Measurements from ENCODE around the gene ADAM15.

GRCh38 chr1:155080312-155081228 lies 29.5 kb downstream of the ADAM15 start:
- TF ChIP-seq CTCF (conservative IDR thresholded peaks at IDR 0.05; ENCODE audit: low read depth, low read length) (no peak), EZH2 (IDR thresholded peaks at IDR 0.05; ENCODE audit: borderline replicate concordance, low read depth, low read length, poor library complexity, severe bottlenecking) (no peak)
